ENCODE data around the gene PLPP3.

PLPP3 gene

GRCh38 chr1:56573311-56573710 lies 6.1 kb downstream of the PLPP3 start:
- H3K4me3 ChIP-seq (ENCODE audit: low read depth, low read length), result no peak overlapping the region
- no peaks in the 10 kb centered on the region for H3K36me3 ChIP-seq (ENCODE audit: control insufficient read depth in 2 of 2, insufficient read depth in 1 of 2, low read length in 2 of 2)
- ChIA-PET POLR2A (interaction anchor here (0.7 kb wide), 1 partner anchor 435 kb away, joined by 5 read pairs; no protein-coding TSS in a partner anchor), CTCF (interaction anchor here (0.7 kb wide), 1 partner anchor 8 kb away, joined by 4 read pairs; no protein-coding TSS in a partner anchor)
- H3K4me1 ChIP-seq (ENCODE audit: control insufficient read depth, insufficient read depth, low read length), result peaks cover 43% of the 10 kb centered on the region
- H3K9me3 ChIP-seq (ENCODE audit: control insufficient read depth, insufficient read depth, low read depth, low read length), result no peaks in the 10 kb centered on the region
- H3K27ac ChIP-seq (ENCODE audit: extremely low read depth, low read depth, low read length), result no peak overlapping the region; the same call in 1 of the 2 replicates
- TF ChIP-seq ZNF521 (tag by site-specific recombination; IDR thresholded peaks at IDR 0.05) (no peak), ZNF488 (tag by site-specific recombination; IDR thresholded peaks at IDR 0.05) (no peak), PRDM2 (tag by site-specific recombination; IDR thresholded peaks at IDR 0.05; ENCODE audit: borderline replicate concordance) (no peak), SALL2 (tag by site-specific recombination; IDR thresholded peaks at IDR 0.05; ENCODE audit: borderline replicate concordance) (no peak), ZNF350 (tag by site-specific recombination; IDR thresholded peaks at IDR 0.05) (no peak), YY1 (tag by site-specific recombination; IDR thresholded peaks at IDR 0.05) (no peak), ZBTB48 (tag by site-specific recombination; IDR thresholded peaks at IDR 0.05) (no peak), REST (tag by site-specific recombination; IDR thresholded peaks at IDR 0.05) (no peak), ZEB2 (tag by site-specific recombination; IDR thresholded peaks at IDR 0.05) (no peak), ZNF266 (tag by site-specific recombination; IDR thresholded peaks at IDR 0.05; ENCODE audit: low read depth) (no peak), ZNF561 (tag by site-specific recombination; IDR thresholded peaks at IDR 0.05; ENCODE audit: borderline replicate concordance) (no peak), ZBTB20 (tag by site-specific recombination; IDR thresholded peaks at IDR 0.05) (peak; percentile 97), ZNF221 (tag by site-specific recombination; IDR thresholded peaks at IDR 0.05; ENCODE audit: borderline replicate concordance) (no peak), ZNF133 (tag by site-specific recombination; IDR thresholded peaks at IDR 0.05) (no peak), GLI2 (tag by site-specific recombination; IDR thresholded peaks at IDR 0.05; ENCODE audit: borderline replicate concordance, low read depth) (peak; percentile 3; the same call in 1 of the 2 replicates), ZSCAN4 (tag by site-specific recombination; IDR thresholded peaks at IDR 0.05) (no peak), KLF8 (tag by site-specific recombination; IDR thresholded peaks at IDR 0.05) (no peak), ZNF623 (tag by site-specific recombination; IDR thresholded peaks at IDR 0.05) (no peak), ZNF549 (tag by site-specific recombination; IDR thresholded peaks at IDR 0.05) (no peak), ZSCAN16 (tag by site-specific recombination; IDR thresholded peaks at IDR 0.05) (no peak), ZXDB (tag by site-specific recombination; IDR thresholded peaks at IDR 0.05) (peak; percentile 57)
- TF ChIP-seq, protein P1, sequence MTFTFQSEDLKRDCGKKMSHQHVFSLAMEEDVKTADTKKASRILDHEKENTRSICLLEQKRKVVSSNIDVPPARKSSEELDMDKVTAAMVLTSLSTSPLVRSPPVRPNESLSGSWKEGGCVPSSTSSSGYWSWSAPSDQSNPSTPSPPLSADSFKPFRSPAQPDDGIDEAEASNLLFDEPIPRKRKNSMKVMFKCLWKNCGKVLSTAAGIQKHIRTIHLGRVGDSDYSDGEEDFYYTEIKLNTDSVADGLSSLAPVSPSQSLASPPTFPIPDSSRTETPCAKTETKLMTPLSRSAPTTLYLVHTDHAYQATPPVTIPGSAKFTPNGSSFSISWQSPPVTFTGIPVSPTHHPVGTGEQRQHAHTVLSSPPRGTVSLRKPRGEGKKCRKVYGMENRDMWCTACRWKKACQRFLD (tag by site-specific recombination; IDR thresholded peaks at IDR 0.05), result no peak

All from HEK293 (cell line).